SK-N-SH (cell line): Measurements from ENCODE around the gene BTBD9. TPM values are rescaled to one million over a fixed set of nuclear protein-coding genes. Genes with fewer than 3 reads are reported as not detected.
A peak's percentile ranks its signal among the peaks of the same experiment; 100 is the strongest.

Source experiments
- CTCF ChIA-PET: fragments of 300-600, 350-600 bp; formaldehyde crosslinking; extraction: SDS; loops from one replicate; lab custom pipeline; 2021; lab: Yijun Ruan, JAX
- POLR2A ChIA-PET: fragments of 350-600 bp; sonication (Branson Sonifier 250); formaldehyde crosslinking; extraction: SDS; loops from one replicate; lab custom pipeline; 2020; ENCODE audit warnings: antibody characterized with exemption, inconsistent platforms; lab: Yijun Ruan, JAX
- DNase-seq: peaks from one replicate; pipeline ENCODE4 v3.0.0; 2012
- H2AFZ ChIP-seq: fragments of 200-600 bp; sonication (generic); 2 replicates; pipeline ENCODE4 v1.8.1; 2016; ENCODE audit warnings: antibody characterized with exemption, mild to moderate bottlenecking, low read depth
- H3F3A ChIP-seq: fragments of 200-600 bp; sonication (generic); replicated peaks from 2 replicates; pipeline ENCODE3; 2016; ENCODE audit warnings: antibody characterized with exemption, mild to moderate bottlenecking; ENCODE audit not compliant: insufficient read depth
- H3K27ac ChIP-seq, 2 experiments: fragments of 200-500 bp in 1 of 2; fragments of 200-600 bp in 1 of 2; sonication (Bioruptor generic) in 1 of 2; sonication (generic), shearing (Covaris generic) in 1 of 2; 2 replicates each; pipeline versions ENCODE4 v1.5.1 to v1.6.1; 2014 to 2016; ENCODE audit warnings: low read depth in 2 of 2, inconsistent platforms in 1 of 2, low read length in 1 of 2, mild to moderate bottlenecking in 1 of 2, mixed read lengths in 1 of 2
- H3K27me3 ChIP-seq: fragments of 200-600 bp; sonication (generic), shearing (Covaris generic); 2 replicates; pipeline ENCODE4 v1.6.1; 2016; ENCODE audit warnings: mixed run types; ENCODE audit not compliant: insufficient read depth
- H3K36me3 ChIP-seq, 2 experiments: fragments of 200-500 bp in 1 of 2; fragments of 200-600 bp in 1 of 2; sonication (Bioruptor generic) in 1 of 2; sonication (generic) in 1 of 2; replicated peaks in 1 of 2; 2 replicates each; pipeline versions ENCODE3 to v1.5.1; 2014 to 2016; ENCODE audit warnings: low read length in 1 of 2, mild to moderate bottlenecking in 1 of 2; ENCODE audit not compliant: insufficient read depth in 2 of 2, control insufficient read depth in 1 of 2
- H3K4me1 ChIP-seq, 2 experiments: fragments of 200-500 bp in 1 of 2; fragments of 200-600 bp in 1 of 2; sonication (Bioruptor generic) in 1 of 2; sonication (generic), shearing (Covaris generic) in 1 of 2; 2 replicates each; pipeline versions ENCODE4 v1.5.1 to v1.6.1; 2014 to 2016; ENCODE audit warnings: low read depth in 1 of 2, low read length in 1 of 2, mixed run types in 1 of 2; ENCODE audit not compliant: insufficient read depth in 2 of 2, control insufficient read depth in 1 of 2
- H3K4me2 ChIP-seq: fragments of 200-600 bp; sonication (generic), shearing (Covaris generic); 2 replicates; pipeline ENCODE4 v1.6.1; 2017; ENCODE audit warnings: mixed run types
- H3K4me3 ChIP-seq, 2 experiments: fragments of 200-500 bp in 1 of 2; fragments of 200-600 bp in 1 of 2; sonication (Bioruptor generic) in 1 of 2; sonication (generic), shearing (Covaris generic) in 1 of 2; 2 replicates each; pipeline versions ENCODE4 v1.5.1 to v1.8.1; 2014 to 2016; ENCODE audit warnings: low read depth in 2 of 2, inconsistent platforms in 1 of 2, low read length in 1 of 2, mild to moderate bottlenecking in 1 of 2, mixed read lengths in 1 of 2, moderate library complexity in 1 of 2
- H3K79me2 ChIP-seq: fragments of 200-600 bp; sonication (generic); 2 replicates; pipeline ENCODE4 v1.8.1; 2017; ENCODE audit warnings: mild to moderate bottlenecking; ENCODE audit not compliant: insufficient read depth
- H3K9ac ChIP-seq: fragments of 200-600 bp; sonication (generic); 2 replicates; pipeline ENCODE4 v1.6.1; 2017; ENCODE audit warnings: mixed run types
- H3K9me2 ChIP-seq: fragments of 200-600 bp; sonication (generic); 2 replicates; pipeline ENCODE4 v1.6.1; 2017; ENCODE audit warnings: mixed run types
- H3K9me3 ChIP-seq: fragments of 200-600 bp; sonication (generic); 2 replicates; pipeline ENCODE4 v1.6.1; 2017; ENCODE audit warnings: mixed run types, mild to moderate bottlenecking, moderate library complexity
- H4K20me1 ChIP-seq: fragments of 200-600 bp; sonication (generic); 2 replicates; pipeline ENCODE4 v1.6.1; 2017; ENCODE audit warnings: mild to moderate bottlenecking, mixed run types; ENCODE audit not compliant: insufficient read depth
- ELF1 ChIP-seq: IDR thresholded peaks from 2 replicates; pipeline ENCODE4 v1.4.0; 2012
- FOSL2 ChIP-seq: IDR thresholded peaks from 2 replicates; pipeline ENCODE4 v1.4.0; 2012; ENCODE audit warnings: low read depth, mild to moderate bottlenecking, moderate library complexity, borderline replicate concordance
- FOXJ3 ChIP-seq: sonication (generic); formaldehyde crosslinking; IDR thresholded peaks from 2 replicates; pipeline ENCODE4 v1.5.1; 2020; ENCODE audit warnings: mild to moderate bottlenecking, missing genetic modification reagents
- FOXM1 ChIP-seq: IDR thresholded peaks from 2 replicates; pipeline ENCODE4 v1.4.0; 2012; ENCODE audit warnings: low read depth, mild to moderate bottlenecking
- GATA2 ChIP-seq: sonication (generic); formaldehyde crosslinking; IDR thresholded peaks from 2 replicates; pipeline ENCODE4 v1.5.0; 2020; ENCODE audit warnings: mild to moderate bottlenecking, missing genetic modification reagents
- IRF3 ChIP-seq: fragments of 150-350 bp; IDR thresholded peaks from 2 replicates; pipeline ENCODE4 v1.6.1; 2016; ENCODE audit warnings: mild to moderate bottlenecking, low read depth, low read length
- JUND ChIP-seq: IDR thresholded peaks from 2 replicates; pipeline ENCODE4 v1.4.0; 2012
- MAX ChIP-seq: IDR thresholded peaks from 2 replicates; pipeline ENCODE4 v1.4.0; 2012; ENCODE audit warnings: low read depth
- MXI1 ChIP-seq: IDR thresholded peaks from 2 replicates; pipeline ENCODE4 v1.6.1; 2012; ENCODE audit warnings: mild to moderate bottlenecking, low read depth, low read length, improper control_type of control experiment
- NFIC ChIP-seq: IDR thresholded peaks from 2 replicates; pipeline ENCODE4 v1.4.0; 2012; ENCODE audit warnings: borderline replicate concordance
- PBX3 ChIP-seq: IDR thresholded peaks from 2 replicates; pipeline ENCODE4; 2012
- RAD21 ChIP-seq: IDR thresholded peaks from 2 replicates; pipeline ENCODE4 v1.6.1; 2012; ENCODE audit warnings: mild to moderate bottlenecking, low read length
- RCOR1 ChIP-seq: fragments of 150-350 bp; IDR thresholded peaks from 2 replicates; pipeline ENCODE4 v1.6.1; 2017; ENCODE audit warnings: antibody characterized with exemption, low read length
- RFX5 ChIP-seq: IDR thresholded peaks from 2 replicates; pipeline ENCODE4 v1.6.1; 2012; ENCODE audit warnings: mild to moderate bottlenecking, improper control_type of control experiment, low read length
- SIN3A ChIP-seq: IDR thresholded peaks from 2 replicates; pipeline ENCODE4 v1.6.1; 2012; ENCODE audit warnings: low read depth, mild to moderate bottlenecking, low read length, moderate library complexity, borderline replicate concordance
- TAF1 ChIP-seq: IDR thresholded peaks from 2 replicates; pipeline ENCODE4 v1.6.1; 2012; ENCODE audit warnings: low read depth, mild to moderate bottlenecking, low read length, moderate library complexity, borderline replicate concordance
- TEAD4 ChIP-seq: IDR thresholded peaks from 2 replicates; pipeline ENCODE4 v1.4.0; 2012; ENCODE audit warnings: mild to moderate bottlenecking, borderline replicate concordance; ENCODE audit not compliant: insufficient read depth
- USF2 ChIP-seq: fragments of 150-350 bp; IDR thresholded peaks from 2 replicates; pipeline ENCODE4 v1.6.1; 2017; ENCODE audit warnings: antibody characterized with exemption, low read length, low read depth, borderline replicate concordance
- ZBTB33 ChIP-seq: IDR thresholded peaks from 2 replicates; pipeline ENCODE4 v1.4.0; 2012; ENCODE audit warnings: low read depth, borderline replicate concordance
- WGBS: methylation state at CpG from one replicate; pipeline ENCODE4 v1.1.6; 2017; ENCODE audit warnings: low lambda C conversion rate; 5-methylcytosine and 5-hydroxymethylcytosine counted together
- polyA plus RNA-seq, 3 experiments: library from polyadenylated mRNA; depleted of rRNA; stranded (reverse); fragments of >200 nt; gene quantifications; 2 replicates each; pipeline ENCODE4 v1.2.3, GENCODE V29; 2012

BTBD9 gene
- polyA plus RNA-seq, 1 of the 3 experiments (the other 2 are of a cell fraction) = 2.2 TPM

GRCh38 chr6:38155621-38156204 lies 484.0 kb downstream of the BTBD9 start:
- H4K20me1 ChIP-seq = peaks cover under 1% of the 10 kb centered on the region; the same call in 1 of the 2 replicates
- 89% methylated on average over 5 of the region's 6 CpGs for WGBS
- no peak for TF ChIP-seq TAF1
- no peak for TF ChIP-seq RAD21
- TF ChIP-seq FOSL2 = no peak
- no peak for TF ChIP-seq IRF3
- no peak for TF ChIP-seq JUND
- no peak for TF ChIP-seq GATA2 (CRISPR knock-in tag)
- TF ChIP-seq MXI1 = no peak
- no peak for TF ChIP-seq NFIC
- TF ChIP-seq TEAD4 = no peak
- no peak for TF ChIP-seq FOXJ3
- no peak for TF ChIP-seq ELF1
- TF ChIP-seq PBX3 = no peak
- TF ChIP-seq MAX = no peak
- TF ChIP-seq, all 33 proteins: peak for 0
- H3K27ac ChIP-seq = peak overlapping the region in 1 of 2 experiments; percentile 20; a peak in 1 of 4 replicates
- no peaks in the 10 kb centered on the region for H3K79me2 ChIP-seq
- H3K9ac ChIP-seq = no peak overlapping the region
- H3K9me2 ChIP-seq = no peaks in the 10 kb centered on the region
- H3K36me3 ChIP-seq = peaks cover 6 to 16% of the 10 kb centered on the region in 2 experiments
- H3K4me2 ChIP-seq = no peak overlapping the region
- no peaks in the 10 kb centered on the region for H3K27me3 ChIP-seq
- ChIA-PET POLR2A (no interaction called here), CTCF (interaction anchor here (1.1 to 1.4 kb wide), 2 partner anchors 12 to 364 kb away, joined by 3 read pairs; no protein-coding TSS in a partner anchor)
- no peak overlapping the region for H2AFZ ChIP-seq
- peaks cover 0 to 7% of the 10 kb centered on the region in 2 experiments; a peak in 2 of 4 replicates for H3K4me1 ChIP-seq
- no peaks in the 10 kb centered on the region for H3K9me3 ChIP-seq
- H3K4me3 ChIP-seq = no peak overlapping the region
- H3F3A ChIP-seq = no peaks in the 10 kb centered on the region
- DNase-seq = no peak

- WGBS = 97% methylated on average over 9 of the region's 9 CpGs
- Histone ChIP-seq H3K9me2 (no peaks in the 10 kb centered on the region), H3K79me2 (no peaks in the 10 kb centered on the region; the same call in 1 of the 2 replicates), H3K27ac (no peak overlapping the region), H2AFZ (no peak overlapping the region), H3K4me2 (no peak overlapping the region), H3F3A (no peaks in the 10 kb centered on the region), H3K27me3 (no peaks in the 10 kb centered on the region), H4K20me1 (peaks cover 6% of the 10 kb centered on the region; the same call in 1 of the 2 replicates), H3K4me3 (no peak overlapping the region), H3K9ac (no peak overlapping the region), H3K9me3 (no peaks in the 10 kb centered on the region), H3K36me3 (peaks cover 6 to 20% of the 10 kb centered on the region in 2 experiments), H3K4me1 (peaks cover 0 to 7% of the 10 kb centered on the region in 2 experiments; a peak in 2 of 4 replicates)
- ChIA-PET CTCF (no interaction called here), POLR2A (no interaction called here)
- DNase-seq = no peak
- TF ChIP-seq PBX3 (no peak), FOXM1 (no peak), MXI1 (no peak), RFX5 (no peak), USF2 (no peak), ZBTB33 (no peak), SIN3A (no peak), RCOR1 (no peak)
These were observed 484.6 kb downstream of the BTBD9 start for GRCh38 chr6:38155144-38155543.
